Fibroblast of gingiva (primary cell): ENCODE measurements around the gene FAM47E.
"Not testable (repeated sequence)": the region's sequence is repeated elsewhere in the genome, so short reads cannot be mapped to it uniquely, and the experiment has no call there.

ENCODE experiments used
- DNase-seq: peaks from one replicate; pipeline ENCODE4 v3.0.0-alpha.2; 2011; ENCODE audit warnings: low read depth

Gene FAM47E

GRCh38 chr4:76270244-76271175, 19.0 kb downstream of the FAM47E start:
- no peak for DNase-seq

DNA sequence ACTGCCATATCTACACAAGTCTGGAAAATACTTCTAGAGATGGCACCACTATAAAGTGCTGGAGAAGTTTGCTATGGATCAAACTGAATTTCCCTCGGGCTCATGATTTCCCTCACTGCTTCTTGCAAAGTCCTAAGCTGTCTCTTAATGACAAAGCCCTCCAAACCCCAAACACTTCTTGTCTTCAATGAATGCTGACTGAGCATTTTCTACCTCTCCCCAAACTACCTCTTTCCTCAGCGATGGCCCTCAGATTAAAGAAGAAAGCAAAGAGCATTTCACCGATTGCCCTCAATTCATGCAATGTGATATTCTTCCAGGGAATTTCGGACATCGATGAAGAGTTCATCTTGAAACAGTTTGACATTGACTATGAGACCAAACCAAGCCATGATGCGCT, 19.7 kb downstream of the FAM47E start:
- DNase-seq: no peak

GRCh38 chr4:76272073-76272472, 20.6 kb downstream of the FAM47E start:
- DNase-seq: no peak

DNA sequence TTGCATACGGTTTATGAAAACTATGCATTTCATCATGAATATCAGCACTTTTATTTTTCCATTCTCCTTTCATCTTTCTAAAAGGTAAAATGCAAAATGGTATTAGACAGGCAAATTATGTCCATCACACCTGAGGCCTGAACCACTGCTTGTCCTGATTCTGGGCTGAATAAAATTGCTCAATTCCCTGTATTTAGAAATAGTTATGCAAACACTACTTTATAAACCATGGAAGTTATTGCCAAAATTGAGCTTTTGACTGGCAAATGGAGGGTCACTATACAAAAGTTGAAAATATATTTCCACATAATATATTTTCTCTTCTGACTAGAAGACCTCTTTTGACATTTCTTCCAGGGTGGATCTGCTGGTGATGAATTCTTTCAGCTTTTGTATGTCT, 21.1 kb downstream of the FAM47E start:
- no peak for DNase-seq

GRCh38 chr4:76272999-76273398, 21.5 kb downstream of the FAM47E start:
- no peak for DNase-seq

GRCh38 chr4:76275486-76276124, 24.1 kb downstream of the FAM47E start:
- no peak for DNase-seq

DNA sequence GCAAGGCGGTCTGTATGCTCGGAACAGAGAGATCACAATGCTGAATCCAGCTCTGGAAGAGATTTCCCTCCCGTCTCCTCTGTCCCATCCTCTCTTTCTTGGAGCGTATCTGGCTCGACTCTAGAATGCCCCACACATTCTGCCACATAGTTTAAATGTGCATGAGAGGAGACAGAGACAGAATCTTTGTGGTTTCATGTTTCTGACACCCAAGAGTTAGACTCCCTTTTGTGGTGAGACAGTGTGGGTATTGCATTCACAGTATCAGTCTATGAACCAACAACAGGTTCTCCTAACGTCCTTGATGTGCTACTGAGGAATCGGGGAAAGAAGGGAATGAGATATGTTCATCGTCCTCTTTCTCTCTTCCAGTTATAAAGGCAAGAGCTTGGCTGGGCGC, 25.3 kb downstream of the FAM47E start:
- no peak for DNase-seq

- DNase-seq: no peak
Observed at GRCh38 chr4:76277667-76278066, 26.1 kb downstream of the FAM47E start.

GRCh38 chr4:76278583-76278982, 27.1 kb downstream of the FAM47E start:
- no peak for DNase-seq

DNA sequence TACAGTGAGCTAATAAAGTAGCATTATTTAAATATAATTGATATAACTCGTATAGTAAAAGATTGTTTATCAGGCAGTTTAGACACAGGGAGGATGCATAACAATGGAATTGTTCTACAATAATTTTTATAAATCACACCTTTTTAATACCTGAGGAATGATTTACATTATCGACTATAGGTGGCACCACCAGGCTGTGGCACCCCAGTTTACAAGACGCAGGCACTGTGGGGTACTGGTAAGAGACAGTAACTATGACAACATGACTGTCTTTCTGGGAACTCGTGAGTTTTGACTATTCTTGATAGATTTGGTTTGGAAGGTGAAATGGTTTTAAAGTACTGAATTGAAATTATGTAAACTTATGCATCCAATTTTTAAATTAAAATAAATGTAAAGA, 27.9 kb downstream of the FAM47E start:
- no peak for DNase-seq

- DNase-seq: no peak
Observed at GRCh38 chr4:76280488-76281441, 29.2 kb downstream of the FAM47E start.

GRCh38 chr4:76281594-76281993, 30.1 kb downstream of the FAM47E start:
- not testable (repeated sequence) for DNase-seq

- no peak for DNase-seq
Observed at GRCh38 chr4:76282941-76283689, 31.6 kb downstream of the FAM47E start.

DNA sequence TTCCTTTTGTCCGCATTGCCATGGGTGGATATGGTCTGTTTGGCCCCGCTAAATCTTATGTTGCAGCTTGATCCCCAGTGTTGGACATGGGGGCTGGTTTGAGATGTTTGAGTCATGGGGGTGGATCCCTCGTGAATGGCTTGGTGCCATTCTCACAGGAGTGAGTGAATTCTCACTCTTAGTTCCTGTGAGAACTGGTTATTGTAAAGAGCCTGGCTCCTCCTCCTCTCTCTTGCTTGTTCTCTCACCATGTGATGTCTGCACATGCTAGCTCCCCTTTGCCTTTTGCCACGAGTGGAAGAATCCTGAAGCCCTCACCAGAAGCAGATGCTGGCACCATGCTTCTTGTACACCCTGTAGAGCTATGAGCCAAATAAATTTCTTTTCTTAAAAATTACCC, 32.4 kb downstream of the FAM47E start:
- no peak for DNase-seq

GRCh38 chr4:76287811-76288210, 36.3 kb downstream of the FAM47E start:
- DNase-seq: not testable (repeated sequence)

GRCh38 chr4:76292730-76293129, 41.2 kb downstream of the FAM47E start:
- DNase-seq: no peak

- peak; percentile 49 for DNase-seq
Observed at GRCh38 chr4:76293772-76294171, 42.3 kb downstream of the FAM47E start.

GRCh38 chr4:76296286-76296820, 44.8 kb downstream of the FAM47E start:
- DNase-seq: no peak

- no peak for DNase-seq
Observed at GRCh38 chr4:76298227-76298626, 46.7 kb downstream of the FAM47E start.

DNA sequence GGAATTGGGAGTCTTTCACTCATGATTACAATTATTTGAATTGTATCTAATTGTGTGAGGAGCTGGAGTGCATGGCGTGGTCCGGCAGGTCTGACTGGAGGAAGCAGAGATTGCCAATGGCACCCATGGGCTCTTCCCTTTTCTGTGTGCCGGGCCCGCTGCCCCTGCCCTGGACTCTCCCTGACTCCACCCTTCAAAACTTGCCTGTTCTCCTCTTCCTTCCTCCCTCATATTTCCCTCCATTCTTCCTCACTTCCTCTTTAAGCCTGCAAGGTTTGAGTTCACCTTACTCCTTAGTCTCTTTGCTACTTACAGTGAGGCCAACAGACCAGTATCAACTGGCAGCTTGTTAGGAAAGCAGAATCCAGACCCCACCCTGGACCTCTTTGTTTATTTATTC, 48.5 kb downstream of the FAM47E start:
- DNase-seq: no peak

- DNase-seq: peak; percentile 69
Observed at GRCh38 chr4:76301068-76301774, 49.7 kb downstream of the FAM47E start.
